Measurements from ENCODE around the gene GLYATL2.

GLYATL2 gene

GRCh38 chr11:58796333-58796732, 48.2 kb downstream of the GLYATL2 start:
- DNase-seq, result no peak

- peak; percentile 44 to 50 for DNase-seq
These were observed 56.0 kb downstream of the GLYATL2 start for GRCh38 chr11:58788355-58789023.

- DNase-seq, result no peak
These were observed 56.6 kb downstream of the GLYATL2 start for GRCh38 chr11:58787903-58788302.

GRCh38 chr11:58786693-58787092, 57.8 kb downstream of the GLYATL2 start:
- no peak for DNase-seq

GRCh38 chr11:58784995-58785394, 59.5 kb downstream of the GLYATL2 start:
- no peak for DNase-seq
